ENCODE data around the gene BTBD9.

BTBD9 gene

DNA sequence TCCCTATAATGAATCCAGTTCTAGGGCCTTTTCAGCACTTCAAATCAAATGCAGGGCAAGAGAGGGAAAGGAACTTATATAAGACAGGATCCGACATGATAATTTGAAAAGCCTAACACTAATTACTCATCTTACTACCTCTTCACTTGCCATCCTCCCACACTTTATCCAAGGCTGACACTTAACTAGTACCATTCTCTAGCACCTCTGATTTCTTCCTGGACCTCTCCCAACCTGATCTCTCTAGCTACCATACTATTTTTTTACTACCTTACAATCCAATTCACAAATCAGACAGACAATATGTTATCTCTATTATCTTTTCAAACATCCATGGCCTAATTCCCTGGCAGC, 50.4 kb downstream of the BTBD9 start:
- no peak for DNase-seq
- H3K36me3 ChIP-seq (ENCODE audit: control insufficient read depth in 1 of 2, insufficient read depth in 2 of 2, low read depth in 1 of 2, low read length in 2 of 2), result peaks cover 3 to 21% of the 10 kb centered on the region in 2 experiments

GRCh38 chr6:38588631-38589366, 50.9 kb downstream of the BTBD9 start:
- Histone ChIP-seq H3K9me3 (ENCODE audit: control insufficient read depth, low read length) (no peaks in the 10 kb centered on the region), H2BK15ac (ENCODE audit: low read depth, poor library complexity, severe bottlenecking) (no peak overlapping the region), H2AFZ (ENCODE audit: low read depth, low read length) (no peak overlapping the region)

More for the DNA sequence above, 50.4 kb downstream of the BTBD9 start:
- H3K4ac ChIP-seq (ENCODE audit: low read depth in 1 of 2, low read length in 2 of 2), result no peak overlapping the region
- no peak overlapping the region for H3K18ac ChIP-seq (ENCODE audit: low read depth in 1 of 2, low read length in 2 of 2)
- no peak overlapping the region for H2AFZ ChIP-seq (ENCODE audit: low read depth, low read length)
- H3K14ac ChIP-seq (ENCODE audit: low read length in 2 of 2), result no peak overlapping the region
- no peak overlapping the region for H3K4me3 ChIP-seq (ENCODE audit: insufficient read depth in 1 of 2, low read depth in 1 of 2, low read length in 2 of 2)
- no peak overlapping the region for H2BK12ac ChIP-seq (ENCODE audit: low read length in 2 of 2)
- H3K79me1 ChIP-seq (replicated peaks; ENCODE audit: low read length, poor library complexity, severe bottlenecking), result peaks cover 4% of the 10 kb centered on the region
- H4K8ac ChIP-seq (ENCODE audit: low read length), result no peak overlapping the region
- H2BK5ac ChIP-seq (ENCODE audit: low read depth, low read length, poor library complexity, severe bottlenecking), result no peak overlapping the region
- H2AK5ac ChIP-seq (ENCODE audit: low read length, severe bottlenecking), result no peak overlapping the region
- no peaks in the 10 kb centered on the region for H3K27me3 ChIP-seq (ENCODE audit: control insufficient read depth in 1 of 2, insufficient read depth in 1 of 2, low read length in 2 of 2)
- WGBS, result 93% methylated on average over 1 of the region's 1 CpG
- H2BK120ac ChIP-seq (ENCODE audit: low read depth, low read length), result no peak overlapping the region
- no peak overlapping the region for H3K4me2 ChIP-seq (ENCODE audit: low read length, poor library complexity, severe bottlenecking)
- no peaks in the 10 kb centered on the region for H3K9me3 ChIP-seq (ENCODE audit: control insufficient read depth, low read length)
- no peak overlapping the region for H3K9ac ChIP-seq (ENCODE audit: low read length)
- no peaks in the 10 kb centered on the region for H3K4me1 ChIP-seq (ENCODE audit: control insufficient read depth, insufficient read depth, low read depth, low read length)
- H2BK15ac ChIP-seq (ENCODE audit: low read depth, poor library complexity, severe bottlenecking), result no peak overlapping the region
- H3K27ac ChIP-seq (ENCODE audit: low read length, poor library complexity, severe bottlenecking), result no peak overlapping the region
- H4K91ac ChIP-seq (ENCODE audit: low read length), result no peak overlapping the region
- no peak overlapping the region for H3K23ac ChIP-seq (ENCODE audit: low read length in 2 of 2)

DNA sequence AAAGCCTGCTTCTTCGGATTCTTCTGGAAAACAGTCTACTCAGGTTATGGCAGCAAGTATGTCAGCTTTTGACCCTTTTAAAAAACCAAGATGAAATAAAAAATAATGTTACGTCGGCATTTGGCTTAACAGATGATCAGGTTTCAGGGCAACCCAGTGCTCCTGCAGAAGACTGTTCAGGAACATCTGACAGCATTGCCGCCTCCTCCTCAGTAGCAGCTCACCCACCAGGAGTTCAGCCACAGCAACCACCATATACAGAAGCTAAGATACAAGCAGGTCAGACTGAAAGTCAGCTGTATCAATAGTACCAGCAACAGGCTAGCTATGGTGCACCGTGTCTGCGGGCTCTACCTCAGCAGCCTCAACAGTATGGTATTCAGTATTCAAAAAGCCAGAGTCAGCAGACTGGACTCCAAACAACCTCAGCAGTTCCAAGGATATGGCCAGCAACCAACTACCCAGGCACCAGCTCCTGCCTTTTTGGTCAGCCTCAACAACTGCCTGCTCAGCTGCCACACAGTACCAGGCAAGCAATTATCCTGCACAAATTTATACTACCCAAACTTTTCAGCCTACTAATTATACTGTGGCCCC, 51.9 kb downstream of the BTBD9 start:
- Histone ChIP-seq H3K27me3 (ENCODE audit: control insufficient read depth in 1 of 2, insufficient read depth in 1 of 2, low read length in 2 of 2) (no peaks in the 10 kb centered on the region), H3K9ac (ENCODE audit: low read length) (no peak overlapping the region), H3K9me3 (ENCODE audit: control insufficient read depth, low read length) (no peaks in the 10 kb centered on the region), H4K91ac (ENCODE audit: low read length) (no peak overlapping the region), H3K79me1 (replicated peaks; ENCODE audit: low read length, poor library complexity, severe bottlenecking) (peaks cover 4% of the 10 kb centered on the region), H2AK5ac (ENCODE audit: low read length, severe bottlenecking) (no peak overlapping the region), H3K23ac (ENCODE audit: low read length in 2 of 2) (no peak overlapping the region), H3K36me3 (ENCODE audit: control insufficient read depth in 1 of 2, insufficient read depth in 2 of 2, low read depth in 1 of 2, low read length in 2 of 2) (peaks cover 3 to 16% of the 10 kb centered on the region in 2 experiments), H4K8ac (ENCODE audit: low read length) (no peak overlapping the region), H2BK120ac (ENCODE audit: low read depth, low read length) (no peak overlapping the region), H3K14ac (ENCODE audit: low read length in 2 of 2) (no peak overlapping the region), H3K4me1 (ENCODE audit: control insufficient read depth, insufficient read depth, low read depth, low read length) (no peaks in the 10 kb centered on the region), H3K18ac (ENCODE audit: low read depth in 1 of 2, low read length in 2 of 2) (no peak overlapping the region), H3K4me2 (ENCODE audit: low read length, poor library complexity, severe bottlenecking) (no peak overlapping the region), H3K27ac (ENCODE audit: low read length, poor library complexity, severe bottlenecking) (no peak overlapping the region), H3K4me3 (ENCODE audit: insufficient read depth in 1 of 2, low read depth in 1 of 2, low read length in 2 of 2) (no peak overlapping the region), H2BK15ac (ENCODE audit: low read depth, poor library complexity, severe bottlenecking) (no peak overlapping the region), H2BK12ac (ENCODE audit: low read length in 2 of 2) (no peak overlapping the region), H2AFZ (ENCODE audit: low read depth, low read length) (no peak overlapping the region), H3K4ac (ENCODE audit: low read depth in 1 of 2, low read length in 2 of 2) (no peak overlapping the region), H2BK5ac (ENCODE audit: low read depth, low read length, poor library complexity, severe bottlenecking) (no peak overlapping the region)
- 99% methylated on average over 6 of the region's 6 CpGs for WGBS
- DNase-seq, result no peak

More at GRCh38 chr6:38588631-38589366, 50.9 kb downstream of the BTBD9 start:
- Histone ChIP-seq H3K27me3 (ENCODE audit: control insufficient read depth in 1 of 2, insufficient read depth in 1 of 2, low read length in 2 of 2) (no peaks in the 10 kb centered on the region), H3K4me2 (ENCODE audit: low read length, poor library complexity, severe bottlenecking) (no peak overlapping the region), H3K4me3 (ENCODE audit: insufficient read depth in 1 of 2, low read depth in 1 of 2, low read length in 2 of 2) (no peak overlapping the region), H4K8ac (ENCODE audit: low read length) (no peak overlapping the region), H3K18ac (ENCODE audit: low read depth in 1 of 2, low read length in 2 of 2) (no peak overlapping the region), H2BK5ac (ENCODE audit: low read depth, low read length, poor library complexity, severe bottlenecking) (no peak overlapping the region), H3K36me3 (ENCODE audit: control insufficient read depth in 1 of 2, insufficient read depth in 2 of 2, low read depth in 1 of 2, low read length in 2 of 2) (peaks cover 3 to 17% of the 10 kb centered on the region in 2 experiments), H3K4me1 (ENCODE audit: control insufficient read depth, insufficient read depth, low read depth, low read length) (no peaks in the 10 kb centered on the region), H3K14ac (ENCODE audit: low read length in 2 of 2) (no peak overlapping the region), H4K91ac (ENCODE audit: low read length) (no peak overlapping the region), H3K4ac (ENCODE audit: low read depth in 1 of 2, low read length in 2 of 2) (no peak overlapping the region), H2BK120ac (ENCODE audit: low read depth, low read length) (no peak overlapping the region), H3K79me1 (replicated peaks; ENCODE audit: low read length, poor library complexity, severe bottlenecking) (peaks cover 4% of the 10 kb centered on the region), H2AK5ac (ENCODE audit: low read length, severe bottlenecking) (no peak overlapping the region), H3K27ac (ENCODE audit: low read length, poor library complexity, severe bottlenecking) (no peak overlapping the region), H2BK12ac (ENCODE audit: low read length in 2 of 2) (no peak overlapping the region), H3K23ac (ENCODE audit: low read length in 2 of 2) (no peak overlapping the region), H3K9ac (ENCODE audit: low read length) (no peak overlapping the region)
- DNase-seq, result peak; percentile 65
- WGBS, result 77% methylated on average over 1 of the region's 2 CpGs

DNA sequence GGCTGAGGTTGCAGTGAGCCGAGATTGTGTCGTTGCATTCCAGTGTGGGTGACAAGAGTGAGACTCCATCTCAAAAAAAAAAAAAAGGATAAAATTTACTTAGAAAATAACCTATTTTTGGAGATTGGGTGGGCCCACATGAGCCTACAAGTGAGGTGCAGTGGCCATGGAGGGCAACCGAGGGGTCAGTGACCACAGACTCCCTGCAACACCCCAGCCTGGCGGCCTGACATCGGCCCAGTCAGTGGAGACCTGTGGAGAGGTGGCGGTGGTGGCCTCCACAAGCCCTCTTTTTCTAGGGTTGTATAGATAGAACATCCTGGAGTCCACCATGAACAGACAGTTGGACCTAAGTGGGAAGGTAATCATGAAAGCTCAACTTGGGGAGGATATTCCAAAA, 52.7 kb downstream of the BTBD9 start:
- no peak overlapping the region for H2BK12ac ChIP-seq (ENCODE audit: low read length in 2 of 2)
- H3K4ac ChIP-seq (ENCODE audit: low read depth in 1 of 2, low read length in 2 of 2), result no peak overlapping the region
- H3K27ac ChIP-seq (ENCODE audit: low read length, poor library complexity, severe bottlenecking), result no peak overlapping the region
- no peak overlapping the region for H3K4me3 ChIP-seq (ENCODE audit: insufficient read depth in 1 of 2, low read depth in 1 of 2, low read length in 2 of 2)
- no peak overlapping the region for H3K18ac ChIP-seq (ENCODE audit: low read depth in 1 of 2, low read length in 2 of 2)
- no peak overlapping the region for H2BK120ac ChIP-seq (ENCODE audit: low read depth, low read length)
- no peaks in the 10 kb centered on the region for H3K27me3 ChIP-seq (ENCODE audit: control insufficient read depth in 1 of 2, insufficient read depth in 1 of 2, low read length in 2 of 2)
- no peak overlapping the region for H2AFZ ChIP-seq (ENCODE audit: low read depth, low read length)
- WGBS, result 100% methylated on average over 3 of the region's 6 CpGs
- no peak overlapping the region for H3K9ac ChIP-seq (ENCODE audit: low read length)
- H3K23ac ChIP-seq (ENCODE audit: low read length in 2 of 2), result no peak overlapping the region
- no peak overlapping the region for H2BK5ac ChIP-seq (ENCODE audit: low read depth, low read length, poor library complexity, severe bottlenecking)
- H3K14ac ChIP-seq (ENCODE audit: low read length in 2 of 2), result no peak overlapping the region
- H2AK5ac ChIP-seq (ENCODE audit: low read length, severe bottlenecking), result no peak overlapping the region
- no peak overlapping the region for H2BK15ac ChIP-seq (ENCODE audit: low read depth, poor library complexity, severe bottlenecking)
- H3K79me1 ChIP-seq (replicated peaks; ENCODE audit: low read length, poor library complexity, severe bottlenecking), result peaks cover 4% of the 10 kb centered on the region
- H3K4me2 ChIP-seq (ENCODE audit: low read length, poor library complexity, severe bottlenecking), result no peak overlapping the region
- no peak for DNase-seq
- H4K91ac ChIP-seq (ENCODE audit: low read length), result no peak overlapping the region
- H4K8ac ChIP-seq (ENCODE audit: low read length), result no peak overlapping the region
- no peaks in the 10 kb centered on the region for H3K9me3 ChIP-seq (ENCODE audit: control insufficient read depth, low read length)
- H3K4me1 ChIP-seq (ENCODE audit: control insufficient read depth, insufficient read depth, low read depth, low read length), result no peaks in the 10 kb centered on the region
- H3K36me3 ChIP-seq (ENCODE audit: control insufficient read depth in 1 of 2, insufficient read depth in 2 of 2, low read depth in 1 of 2, low read length in 2 of 2), result peaks cover 3 to 9% of the 10 kb centered on the region in 2 experiments

All from mesenchymal stem cell (in vitro differentiated cells and primary cell).